Erythroblast (primary cell): ENCODE data around the gene EFNA2.

Experiments used
- DNase-seq, 2 experiments: peaks; one replicate each; lab custom pipeline; 2025; lab: John Stamatoyannopoulos, UW
- GATA1 ChIP-seq: IDR thresholded peaks from 2 replicates; pipeline ENCODE4 v1.6.1; 2011; ENCODE audit warnings: low read depth, mild to moderate bottlenecking, control low read depth, low read length, moderate library complexity
- POLR2A ChIP-seq: IDR thresholded peaks from 2 replicates; pipeline ENCODE4 v1.6.1; 2011; ENCODE audit warnings: mild to moderate bottlenecking, low read length

EFNA2 gene

DNA sequence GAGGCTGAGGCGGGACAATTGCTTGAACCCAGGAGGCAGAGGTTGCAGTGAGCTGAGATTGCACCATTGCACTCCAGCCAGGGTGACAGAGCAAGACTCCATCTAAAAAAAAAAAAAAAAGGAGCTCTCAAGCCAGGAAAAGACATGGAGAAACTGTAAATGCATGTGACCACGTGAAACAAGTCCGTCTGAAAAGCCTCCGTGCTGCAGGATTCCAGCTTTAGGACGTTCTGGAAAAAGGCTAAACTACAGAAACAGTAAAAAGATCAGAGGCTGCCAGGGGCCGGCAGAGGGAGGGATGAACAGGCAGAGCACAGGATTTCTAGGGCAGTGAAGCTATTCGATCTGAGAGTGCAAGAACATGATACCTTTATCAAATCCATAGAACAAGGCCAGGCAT is 57.4 kb downstream of the EFNA2 start:
- no peak for DNase-seq
- TF ChIP-seq GATA1 = no peak
- TF ChIP-seq POLR2A = no peak

DNA sequence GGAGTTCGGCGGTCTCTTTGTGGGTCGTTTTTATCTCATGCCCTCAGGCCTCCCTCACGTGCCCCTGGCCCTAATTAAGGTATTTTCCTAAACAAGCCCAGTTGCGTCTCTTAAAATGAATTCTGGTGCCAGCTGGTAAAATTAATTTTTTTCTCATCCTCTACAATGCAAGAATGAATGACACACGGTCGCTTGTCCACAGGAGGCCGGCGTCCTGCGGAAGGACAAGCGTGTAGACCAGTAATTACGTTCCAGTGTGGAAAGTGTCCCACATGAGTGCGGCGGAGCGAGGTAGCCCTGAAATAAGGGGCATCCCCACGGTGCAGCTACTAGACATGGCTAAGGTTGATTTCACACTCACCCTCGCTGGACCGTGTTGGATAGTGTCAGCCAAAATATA is 63.5 kb downstream of the EFNA2 start:
- TF ChIP-seq POLR2A (no peak), GATA1 (no peak)
- no peak for DNase-seq

DNA sequence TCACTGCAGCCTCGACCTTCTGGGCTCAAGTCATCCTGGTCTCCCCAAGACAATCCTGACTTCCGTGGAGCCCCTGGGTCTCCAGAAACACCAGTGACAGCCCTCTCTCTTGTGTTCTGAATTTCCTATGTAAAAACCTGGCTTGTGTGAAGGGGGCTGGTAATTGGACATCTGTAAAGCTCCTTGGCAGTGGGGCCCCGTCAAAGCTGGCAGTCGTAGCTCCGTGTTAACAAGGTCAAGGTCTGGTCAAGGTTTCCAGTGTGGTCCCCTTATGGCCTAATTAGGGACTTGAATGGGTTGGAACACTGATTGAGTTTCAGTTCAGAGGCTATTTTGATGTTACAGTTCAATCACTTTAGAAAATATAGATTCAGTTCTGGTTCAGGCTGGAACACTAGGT is 65.2 kb downstream of the EFNA2 start:
- no peak for TF ChIP-seq GATA1
- no peak for TF ChIP-seq POLR2A
- no peak for DNase-seq
